ENCODE measurements around the gene CDH12.

DNA sequence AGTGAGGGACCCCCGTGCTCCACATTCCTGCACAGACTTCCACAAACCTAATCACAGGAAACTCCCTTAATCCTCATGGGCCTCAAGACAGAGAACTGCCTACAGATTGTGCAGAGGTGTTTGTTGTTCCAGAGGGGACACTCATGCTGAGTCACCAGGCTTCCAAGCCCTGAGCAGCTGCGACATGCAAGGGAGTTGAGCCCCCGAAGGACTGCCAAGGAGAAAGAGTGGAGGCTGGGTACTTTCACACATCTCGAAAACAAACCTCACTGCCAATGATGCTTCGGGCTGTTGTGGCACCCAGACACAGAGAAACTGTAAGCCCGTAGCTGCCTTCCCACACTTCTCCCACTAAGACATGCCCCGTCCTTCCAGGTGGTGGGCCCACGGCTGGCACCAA is 480.8 kb downstream of the CDH12 start:
- TF ChIP-seq POLR2A (IDR thresholded peaks at IDR 0.05): no peak
- TF ChIP-seq, protein P1, sequence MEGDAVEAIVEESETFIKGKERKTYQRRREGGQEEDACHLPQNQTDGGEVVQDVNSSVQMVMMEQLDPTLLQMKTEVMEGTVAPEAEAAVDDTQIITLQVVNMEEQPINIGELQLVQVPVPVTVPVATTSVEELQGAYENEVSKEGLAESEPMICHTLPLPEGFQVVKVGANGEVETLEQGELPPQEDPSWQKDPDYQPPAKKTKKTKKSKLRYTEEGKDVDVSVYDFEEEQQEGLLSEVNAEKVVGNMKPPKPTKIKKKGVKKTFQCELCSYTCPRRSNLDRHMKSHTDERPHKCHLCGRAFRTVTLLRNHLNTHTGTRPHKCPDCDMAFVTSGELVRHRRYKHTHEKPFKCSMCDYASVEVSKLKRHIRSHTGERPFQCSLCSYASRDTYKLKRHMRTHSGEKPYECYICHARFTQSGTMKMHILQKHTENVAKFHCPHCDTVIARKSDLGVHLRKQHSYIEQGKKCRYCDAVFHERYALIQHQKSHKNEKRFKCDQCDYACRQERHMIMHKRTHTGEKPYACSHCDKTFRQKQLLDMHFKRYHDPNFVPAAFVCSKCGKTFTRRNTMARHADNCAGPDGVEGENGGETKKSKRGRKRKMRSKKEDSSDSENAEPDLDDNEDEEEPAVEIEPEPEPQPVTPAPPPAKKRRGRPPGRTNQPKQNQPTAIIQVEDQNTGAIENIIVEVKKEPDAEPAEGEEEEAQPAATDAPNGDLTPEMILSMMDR (IDR thresholded peaks at IDR 0.05): no peak
- no peak for TF ChIP-seq POLR2AphosphoS5 (IDR thresholded peaks at IDR 0.05; ENCODE audit: insufficient read depth in 1 of 2, low read depth in 1 of 2)

All from vagina (tissue), 2 donors.